Skeletal muscle tissue (tissue), 4 donors: ENCODE results near the gene ZIC5. TPM values are rescaled to one million over a fixed set of nuclear protein-coding genes. Genes with fewer than 3 reads are reported as not detected.

Experiments
- H3K27ac ChIP-seq: one replicate; pipeline ENCODE4 v1.7.0; 2013; ENCODE audit warnings: mild to moderate bottlenecking, low read depth, low read length, inconsistent platforms
- H3K27me3 ChIP-seq, 3 donors: one replicate each; pipeline ENCODE4 v1.7.0; 2013; ENCODE audit warnings: low read length in 3 of 3; ENCODE audit not compliant: control insufficient read depth in 3 of 3, insufficient read depth in 3 of 3
- H3K36me3 ChIP-seq, 3 donors: one replicate each; pipeline ENCODE4 v1.7.0; 2013; ENCODE audit warnings: low read length in 3 of 3; ENCODE audit not compliant: control insufficient read depth in 3 of 3, insufficient read depth in 3 of 3
- H3K4me1 ChIP-seq, 3 donors: one replicate each; pipeline ENCODE4 v1.7.0; 2013; ENCODE audit warnings: low read length in 3 of 3, mild to moderate bottlenecking in 3 of 3; ENCODE audit not compliant: control insufficient read depth in 3 of 3, insufficient read depth in 3 of 3
- H3K4me3 ChIP-seq, 3 donors: one replicate each; pipeline ENCODE4 v1.7.0; 2013; ENCODE audit warnings: low read length in 3 of 3
- H3K9ac ChIP-seq, 3 donors: one replicate each; pipeline ENCODE4 v1.7.0; 2013; ENCODE audit warnings: low read length in 3 of 3, mild to moderate bottlenecking in 3 of 3, moderate library complexity in 2 of 3, low read depth in 1 of 3
- H3K9me3 ChIP-seq, 3 donors: one replicate each; pipeline ENCODE4 v1.7.0; 2013; ENCODE audit warnings: low read length in 3 of 3; ENCODE audit not compliant: control insufficient read depth in 3 of 3
- total RNA-seq: library from RNA; depleted of rRNA; stranded (reverse); fragments of >200 nt; gene quantifications from one replicate; pipeline ENCODE4 v1.2.3, GENCODE V29; 2014
- donor health status: Osteomylitis.

ZIC5 gene
- total RNA-seq, 1 donor from 2014 or later, result not detected

DNA sequence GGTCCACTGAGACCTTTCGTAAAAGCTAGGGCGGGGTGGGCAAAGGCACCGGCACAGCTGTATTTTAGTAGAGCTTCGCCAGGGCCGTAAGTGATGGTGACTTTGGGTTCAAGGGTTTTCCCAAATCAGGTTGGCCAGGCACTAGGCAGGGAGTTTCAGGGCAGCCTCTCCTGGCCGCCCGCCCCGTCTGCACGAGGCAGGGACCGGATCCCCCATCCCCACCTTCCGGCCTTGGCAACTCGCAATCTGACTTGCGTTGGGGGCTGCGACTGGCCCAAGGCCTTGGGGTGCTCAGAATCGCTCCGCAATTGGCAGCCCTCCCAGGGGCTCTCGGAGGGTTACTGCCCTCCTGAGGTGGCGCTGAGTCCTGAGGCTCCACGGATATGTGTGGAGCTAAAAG lies 4.1 kb upstream of the ZIC5 start:
- Histone ChIP-seq H3K27me3 (peaks cover 91 to 94% (median 93%) of the 10 kb centered on the region in 3 donors), H3K4me3 (no peak overlapping the region), H3K9ac (no peak overlapping the region), H3K4me1 (peaks cover 7 to 24% (median 19%) of the 10 kb centered on the region in 3 donors), H3K9me3 (peaks cover 0 to 6% (median 3%) of the 10 kb centered on the region in 3 donors), H3K36me3 (no peaks in the 10 kb centered on the region), H3K27ac (no peak overlapping the region)

- Histone ChIP-seq H3K4me3 (no peak overlapping the region), H3K9me3 (peaks cover 0 to 6% (median 3%) of the 10 kb centered on the region in 3 donors), H3K4me1 (peaks cover 5 to 23% (median 17%) of the 10 kb centered on the region in 3 donors), H3K27me3 (peaks cover 89 to 94% (median 91%) of the 10 kb centered on the region in 3 donors), H3K36me3 (no peaks in the 10 kb centered on the region), H3K27ac (no peak overlapping the region), H3K9ac (no peak overlapping the region)
Measured at GRCh38 chr13:99974939-99975561, 3.5 kb upstream of the ZIC5 start.

DNA sequence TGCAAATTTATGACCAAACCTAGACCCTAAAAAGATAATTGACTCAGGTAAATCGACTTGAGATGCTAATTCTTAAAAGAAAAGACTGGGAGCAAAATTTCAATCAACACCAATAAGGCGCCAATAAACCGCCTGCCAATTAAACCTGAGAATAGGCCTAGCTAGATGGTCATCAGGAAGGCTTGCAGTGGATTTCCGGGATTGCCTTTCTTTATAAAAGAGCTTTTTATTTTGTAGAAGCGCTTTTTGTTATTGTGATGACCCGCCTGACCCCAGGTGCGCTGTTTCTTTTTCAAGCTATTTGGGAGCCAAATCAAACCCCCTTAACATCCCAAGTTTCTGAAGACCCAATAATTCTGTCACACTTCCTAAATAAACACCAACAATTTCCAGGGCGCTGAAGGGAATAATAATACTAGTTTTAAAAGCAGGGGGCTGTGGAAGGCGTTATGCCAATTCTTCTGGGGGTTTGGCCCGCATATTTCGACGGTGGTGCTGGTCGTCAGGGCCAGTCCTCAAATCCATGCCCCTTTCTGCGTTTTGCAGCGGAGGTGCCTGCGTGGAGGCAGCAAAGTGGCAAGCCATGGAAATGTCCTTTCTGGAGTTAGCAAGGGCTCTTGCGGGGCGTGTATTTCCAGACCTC lies 2.9 kb upstream of the ZIC5 start:
- H3K36me3 ChIP-seq, result no peaks in the 10 kb centered on the region
- no peak overlapping the region for H3K4me3 ChIP-seq
- H3K4me1 ChIP-seq, result peaks cover 6 to 19% (median 14%) of the 10 kb centered on the region in 3 donors
- H3K27ac ChIP-seq, result no peak overlapping the region
- peaks cover 0 to 6% (median 3%) of the 10 kb centered on the region in 3 donors for H3K9me3 ChIP-seq
- peaks cover 89 to 93% (median 91%) of the 10 kb centered on the region in 3 donors for H3K27me3 ChIP-seq
- no peak overlapping the region for H3K9ac ChIP-seq

- Histone ChIP-seq H3K27ac (no peak overlapping the region), H3K36me3 (no peaks in the 10 kb centered on the region), H3K27me3 (peaks cover 89 to 93% (median 91%) of the 10 kb centered on the region in 3 donors), H3K9me3 (peaks cover 0 to 6% (median 3%) of the 10 kb centered on the region in 3 donors), H3K9ac (no peak overlapping the region), H3K4me1 (peaks cover 11 to 21% (median 17%) of the 10 kb centered on the region in 3 donors), H3K4me3 (no peak overlapping the region)
Measured at GRCh38 chr13:99973808-99974185, 2.2 kb upstream of the ZIC5 start.

DNA sequence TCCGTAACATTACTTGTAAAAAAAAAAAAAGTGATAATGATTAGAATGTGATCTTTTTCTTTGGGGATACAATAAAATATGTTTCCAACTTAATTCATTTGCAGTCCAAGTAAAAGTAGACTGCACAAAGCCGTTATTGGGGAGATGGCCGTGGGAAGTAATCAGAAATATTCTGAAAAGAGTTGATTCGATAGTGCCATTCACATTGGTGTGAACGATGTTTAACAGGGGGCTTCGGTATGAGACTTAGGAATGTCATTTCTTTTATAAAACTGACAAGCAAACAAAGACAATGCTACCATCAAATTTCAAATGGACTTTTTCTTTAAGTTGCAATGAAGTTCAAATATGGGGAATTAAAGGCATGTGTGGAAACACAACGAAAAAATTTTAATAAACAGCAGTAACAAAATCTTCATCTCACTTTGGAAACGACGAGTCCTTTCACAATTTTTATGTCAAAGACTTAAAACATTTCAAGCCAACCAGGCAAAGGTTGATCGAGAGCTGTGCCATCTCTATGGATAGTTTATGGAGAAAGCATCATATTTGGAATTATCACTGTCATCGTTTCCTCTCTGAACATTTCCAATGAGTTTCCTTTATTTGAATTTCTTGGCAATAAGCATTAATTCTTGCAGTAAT lies 1.7 kb upstream of the ZIC5 start:
- H3K9me3 ChIP-seq, result peaks cover 0 to 6% (median 3%) of the 10 kb centered on the region in 3 donors
- H3K4me3 ChIP-seq, result no peak overlapping the region
- no peak overlapping the region for H3K9ac ChIP-seq
- H3K4me1 ChIP-seq, result peaks cover 13 to 18% (median 15%) of the 10 kb centered on the region in 3 donors
- peaks cover 89 to 93% (median 90%) of the 10 kb centered on the region in 3 donors for H3K27me3 ChIP-seq
- H3K27ac ChIP-seq, result no peak overlapping the region
- no peaks in the 10 kb centered on the region for H3K36me3 ChIP-seq

DNA sequence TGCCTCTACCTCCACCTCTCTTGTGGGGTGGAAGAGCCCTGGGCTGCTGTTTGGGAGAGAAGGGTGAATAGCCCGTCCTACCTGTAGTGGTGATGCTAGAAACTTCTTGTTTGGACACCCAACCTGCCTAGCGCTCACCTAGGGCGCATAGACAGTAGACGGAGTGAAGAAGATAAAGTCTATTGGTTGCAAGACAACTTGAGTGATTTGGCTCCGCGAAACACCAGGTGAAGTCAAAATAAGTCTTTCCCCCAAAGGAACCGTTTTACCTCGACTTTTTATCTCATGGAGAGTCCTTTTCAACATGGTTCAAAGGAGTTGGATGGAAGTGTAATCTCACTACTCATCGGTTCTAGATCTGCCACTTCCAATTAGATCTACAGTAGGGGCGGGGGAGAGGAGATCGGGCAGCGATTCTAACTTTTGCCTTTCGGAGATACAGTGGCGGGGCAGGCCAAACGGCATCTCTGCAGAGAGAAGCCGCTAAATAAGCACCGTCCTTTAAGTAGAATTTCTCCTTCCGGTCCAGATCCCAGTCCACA lies 694 bp upstream of the ZIC5 start:
- Histone ChIP-seq H3K27ac (no peak overlapping the region), H3K27me3 (peaks cover 90 to 93% (median 90%) of the 10 kb centered on the region in 3 donors), H3K36me3 (no peaks in the 10 kb centered on the region), H3K4me3 (no peak overlapping the region), H3K9me3 (peaks cover 0 to 6% (median 0%) of the 10 kb centered on the region in 3 donors), H3K4me1 (peaks cover 13 to 18% (median 15%) of the 10 kb centered on the region in 3 donors), H3K9ac (no peak overlapping the region)

DNA sequence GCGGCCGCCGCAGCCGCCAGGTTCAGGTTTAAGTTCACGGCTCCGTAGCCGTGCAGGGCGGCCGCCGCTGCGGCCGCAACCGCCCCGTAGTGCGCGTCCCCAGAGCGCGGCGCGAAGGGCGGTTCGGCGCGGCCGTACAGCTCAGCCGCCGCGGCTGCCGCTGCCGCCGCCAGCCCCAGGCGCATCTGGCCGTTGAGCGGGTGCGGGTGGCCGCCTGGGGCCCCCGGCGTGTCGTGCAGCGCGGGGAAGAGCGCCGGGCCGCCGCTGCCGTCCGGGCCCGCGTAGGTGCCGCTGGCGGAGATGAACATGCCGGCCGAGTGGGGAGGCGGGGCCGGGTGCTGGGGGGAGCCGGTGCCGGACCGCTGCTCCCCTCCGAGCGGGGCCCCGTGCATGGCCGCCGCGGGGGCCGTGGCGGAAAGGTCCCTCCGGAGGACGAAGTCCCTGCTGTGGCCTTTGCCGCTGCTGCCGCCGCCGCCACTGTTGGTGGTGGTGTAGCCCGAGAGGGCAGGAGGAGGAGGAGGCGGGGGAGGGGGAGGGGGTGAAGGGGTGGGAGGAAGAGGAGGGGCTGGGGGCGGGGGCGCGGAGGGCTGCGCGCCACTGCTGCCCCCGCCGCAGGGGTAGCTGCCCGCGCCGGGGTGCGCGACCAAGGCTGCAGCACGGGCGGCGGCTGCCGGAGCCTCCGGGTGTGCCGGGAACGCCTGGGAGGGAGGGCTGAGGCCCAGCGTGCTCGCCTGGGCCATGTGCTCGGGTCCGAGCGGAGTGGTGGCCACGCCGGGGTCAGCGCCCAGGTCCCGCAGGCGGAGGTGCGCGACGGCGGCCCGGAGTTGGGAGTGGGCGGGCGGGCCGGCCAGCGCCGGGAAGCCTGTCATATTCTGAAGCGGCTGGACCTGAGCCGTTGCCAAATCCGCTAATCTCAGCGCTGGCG lies 654 bp downstream of the ZIC5 start:
- H3K27me3 ChIP-seq, result peaks cover 88 to 91% (median 89%) of the 10 kb centered on the region in 3 donors
- no peak overlapping the region for H3K9ac ChIP-seq
- H3K27ac ChIP-seq, result no peak overlapping the region
- H3K4me3 ChIP-seq, result no peak overlapping the region
- no peaks in the 10 kb centered on the region for H3K36me3 ChIP-seq
- peaks cover 0 to 6% (median 0%) of the 10 kb centered on the region in 3 donors for H3K9me3 ChIP-seq
- H3K4me1 ChIP-seq, result peaks cover 13 to 18% (median 15%) of the 10 kb centered on the region in 3 donors

GRCh38 chr13:99969919-99970650 lies 1.5 kb downstream of the ZIC5 start:
- H3K36me3 ChIP-seq, result no peaks in the 10 kb centered on the region
- H3K4me3 ChIP-seq, result peak overlapping the region in 2 of 3 donors; percentile 38 to 45
- no peak overlapping the region for H3K9ac ChIP-seq
- H3K4me1 ChIP-seq, result peaks cover 13 to 18% (median 15%) of the 10 kb centered on the region in 3 donors
- H3K9me3 ChIP-seq, result peaks cover 0 to 6% (median 0%) of the 10 kb centered on the region in 3 donors
- H3K27me3 ChIP-seq, result peaks cover 88 to 90% (median 89%) of the 10 kb centered on the region in 3 donors
- no peak overlapping the region for H3K27ac ChIP-seq
